Measurements from ENCODE around the gene GPR18.
A peak's percentile ranks its signal among the peaks of the same experiment; 100 is the strongest.

GPR18 gene

DNA sequence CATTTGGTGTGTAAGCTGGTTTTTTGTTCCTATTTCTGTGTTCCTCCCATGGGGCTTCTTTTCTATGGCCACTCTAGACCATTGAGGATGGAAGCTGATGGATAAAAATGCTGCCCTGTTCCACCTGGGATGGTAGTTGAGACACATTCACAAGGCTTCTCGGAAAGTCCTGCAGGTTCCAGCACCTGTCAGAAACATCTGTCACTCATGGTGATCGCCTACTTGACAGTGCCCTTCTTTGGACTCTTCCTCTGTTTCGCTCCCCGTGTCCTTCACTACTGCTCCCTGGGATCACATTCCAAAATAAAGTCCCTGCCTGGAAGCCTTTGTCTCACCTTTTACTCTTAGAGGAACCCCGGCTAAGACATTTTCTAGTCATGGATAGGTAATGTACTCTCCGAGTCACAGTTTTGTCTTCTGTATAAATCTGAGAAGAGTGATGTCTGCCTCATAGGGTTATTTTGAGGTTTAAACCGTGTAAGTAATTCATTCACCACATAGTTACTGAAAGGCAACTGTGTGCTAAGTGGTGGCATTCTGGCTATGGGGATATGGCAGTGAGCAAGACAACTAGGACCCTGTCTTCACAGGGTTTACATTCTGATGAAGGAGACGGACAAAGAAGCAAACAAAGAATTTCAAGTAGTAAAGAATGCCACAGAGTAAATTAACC, 36.5 kb downstream of the GPR18 start:
- Histone ChIP-seq H4K20me1 (ENCODE audit: low read depth, low read length) (peaks cover 27% of the 10 kb centered on the region), H3K9me2 (replicated peaks; ENCODE audit: insufficient read depth, low read length) (no peaks in the 10 kb centered on the region), H3K36me3 (ENCODE audit: low read length) (peaks cover 16% of the 10 kb centered on the region; the same call in 1 of the 2 replicates), H3F3A (ENCODE audit: insufficient read depth) (peaks cover 4% of the 10 kb centered on the region; the same call in 1 of the 2 replicates), H3K79me2 (ENCODE audit: insufficient read depth, low read length) (peaks cover 79% of the 10 kb centered on the region), H3K27me3 (ENCODE audit: low read length) (no peaks in the 10 kb centered on the region), H3K4me3 (ENCODE audit: insufficient read depth, low read length, poor library complexity, severe bottlenecking) (no peak overlapping the region), H3K4me2 (ENCODE audit: low read depth, low read length, poor library complexity, severe bottlenecking) (no peak overlapping the region), H3K27ac (ENCODE audit: low read depth, low read length) (no peak overlapping the region), H2AFZ (ENCODE audit: low read depth, low read length, severe bottlenecking) (no peak overlapping the region), H3K9me3 (ENCODE audit: insufficient read depth, low read length) (no peaks in the 10 kb centered on the region), H3K9ac (ENCODE audit: low read length) (no peak overlapping the region)
- TF ChIP-seq, protein P1, sequence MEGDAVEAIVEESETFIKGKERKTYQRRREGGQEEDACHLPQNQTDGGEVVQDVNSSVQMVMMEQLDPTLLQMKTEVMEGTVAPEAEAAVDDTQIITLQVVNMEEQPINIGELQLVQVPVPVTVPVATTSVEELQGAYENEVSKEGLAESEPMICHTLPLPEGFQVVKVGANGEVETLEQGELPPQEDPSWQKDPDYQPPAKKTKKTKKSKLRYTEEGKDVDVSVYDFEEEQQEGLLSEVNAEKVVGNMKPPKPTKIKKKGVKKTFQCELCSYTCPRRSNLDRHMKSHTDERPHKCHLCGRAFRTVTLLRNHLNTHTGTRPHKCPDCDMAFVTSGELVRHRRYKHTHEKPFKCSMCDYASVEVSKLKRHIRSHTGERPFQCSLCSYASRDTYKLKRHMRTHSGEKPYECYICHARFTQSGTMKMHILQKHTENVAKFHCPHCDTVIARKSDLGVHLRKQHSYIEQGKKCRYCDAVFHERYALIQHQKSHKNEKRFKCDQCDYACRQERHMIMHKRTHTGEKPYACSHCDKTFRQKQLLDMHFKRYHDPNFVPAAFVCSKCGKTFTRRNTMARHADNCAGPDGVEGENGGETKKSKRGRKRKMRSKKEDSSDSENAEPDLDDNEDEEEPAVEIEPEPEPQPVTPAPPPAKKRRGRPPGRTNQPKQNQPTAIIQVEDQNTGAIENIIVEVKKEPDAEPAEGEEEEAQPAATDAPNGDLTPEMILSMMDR (IDR thresholded peaks at IDR 0.05; ENCODE audit: insufficient read depth, low read length, poor library complexity, severe bottlenecking) = no peak
- no peak for TF ChIP-seq EZH2phosphoT487 (conservative IDR thresholded peaks at IDR 0.05; ENCODE audit: low read length)

DNA sequence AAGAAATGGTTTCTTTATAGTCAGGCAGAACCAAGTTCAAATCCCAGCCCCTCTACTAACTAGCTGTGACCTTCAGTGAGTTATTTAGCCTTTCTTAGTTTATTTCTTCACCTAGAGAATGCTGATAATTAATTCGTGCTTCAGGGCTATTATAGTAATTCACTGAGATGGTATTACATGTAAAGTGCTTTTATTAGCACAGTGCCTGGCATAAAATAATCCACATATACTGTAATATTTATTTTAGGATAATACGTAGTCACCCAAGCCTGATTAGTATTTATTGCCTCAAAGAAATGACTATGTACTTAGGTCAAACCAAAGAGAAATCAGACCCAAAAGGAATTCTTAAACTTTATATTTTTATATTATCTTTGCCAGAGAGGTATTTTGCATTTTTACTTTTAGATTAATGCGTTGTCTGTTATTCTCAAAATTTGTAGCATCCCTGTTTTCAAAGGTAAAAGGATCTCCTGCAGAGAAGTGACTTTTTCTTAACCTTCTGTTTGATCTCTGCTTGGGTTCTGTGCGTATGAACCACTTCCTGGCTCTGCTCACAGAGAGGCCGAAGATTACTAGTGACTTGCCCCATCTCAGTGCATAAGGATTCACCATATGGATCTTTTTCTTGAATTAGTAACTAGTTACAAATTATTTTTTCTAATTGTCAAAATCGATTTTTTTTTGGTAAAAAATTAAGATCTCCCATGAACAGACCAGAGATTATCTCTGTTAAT, 37.8 kb downstream of the GPR18 start:
- no peaks in the 10 kb centered on the region for H3K27me3 ChIP-seq (ENCODE audit: low read length)
- peaks cover 25% of the 10 kb centered on the region for H4K20me1 ChIP-seq (ENCODE audit: low read depth, low read length)
- no peak overlapping the region for H2AFZ ChIP-seq (ENCODE audit: low read depth, low read length, severe bottlenecking)
- H3K9me3 ChIP-seq (ENCODE audit: insufficient read depth, low read length) = no peaks in the 10 kb centered on the region
- H3K36me3 ChIP-seq (ENCODE audit: low read length) = peaks cover 16% of the 10 kb centered on the region; the same call in 1 of the 2 replicates
- H3K27ac ChIP-seq (ENCODE audit: low read depth, low read length) = no peak overlapping the region
- no peaks in the 10 kb centered on the region for H3K9me2 ChIP-seq (replicated peaks; ENCODE audit: insufficient read depth, low read length)
- no peak overlapping the region for H3K4me3 ChIP-seq (ENCODE audit: insufficient read depth, low read length, poor library complexity, severe bottlenecking)
- TF ChIP-seq EZH2phosphoT487 (conservative IDR thresholded peaks at IDR 0.05; ENCODE audit: low read length) = no peak
- TF ChIP-seq, protein P1 (IDR thresholded peaks at IDR 0.05; ENCODE audit: insufficient read depth, low read length, poor library complexity, severe bottlenecking) = no peak
- peak overlapping the region; percentile 24 for H3K4me2 ChIP-seq (ENCODE audit: low read depth, low read length, poor library complexity, severe bottlenecking)
- peaks cover 80% of the 10 kb centered on the region for H3K79me2 ChIP-seq (ENCODE audit: insufficient read depth, low read length)
- H3K9ac ChIP-seq (ENCODE audit: low read length) = no peak overlapping the region
- peaks cover 4% of the 10 kb centered on the region; the same call in 1 of the 2 replicates for H3F3A ChIP-seq (ENCODE audit: insufficient read depth)

DNA sequence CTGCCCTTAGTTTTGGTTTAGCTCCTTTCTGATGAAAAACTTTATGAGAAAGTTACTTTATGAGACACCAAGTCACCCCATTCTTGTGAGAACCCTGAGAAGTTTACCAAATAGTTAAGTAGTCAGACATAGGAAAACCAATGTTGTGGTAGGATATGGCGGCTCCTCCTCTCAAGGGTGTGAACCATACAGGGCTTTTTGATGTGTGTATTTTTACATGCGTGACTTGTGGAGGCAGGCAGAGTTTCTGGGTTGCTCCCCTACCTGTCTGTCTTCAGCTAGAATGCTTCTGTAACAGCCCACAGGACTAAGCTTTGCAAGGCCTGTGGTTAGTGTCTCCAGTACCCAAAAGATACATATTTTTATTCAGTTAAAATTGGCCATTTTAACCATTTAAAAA, 39.2 kb downstream of the GPR18 start:
- H3K9me2 ChIP-seq (replicated peaks; ENCODE audit: insufficient read depth, low read length) = no peaks in the 10 kb centered on the region
- peaks cover 16% of the 10 kb centered on the region; the same call in 1 of the 2 replicates for H3K36me3 ChIP-seq (ENCODE audit: low read length)
- peaks cover 4% of the 10 kb centered on the region; the same call in 1 of the 2 replicates for H3F3A ChIP-seq (ENCODE audit: insufficient read depth)
- no peak overlapping the region for H2AFZ ChIP-seq (ENCODE audit: low read depth, low read length, severe bottlenecking)
- no peaks in the 10 kb centered on the region for H3K9me3 ChIP-seq (ENCODE audit: insufficient read depth, low read length)
- peaks cover 82% of the 10 kb centered on the region for H3K79me2 ChIP-seq (ENCODE audit: insufficient read depth, low read length)
- no peak overlapping the region for H3K27ac ChIP-seq (ENCODE audit: low read depth, low read length)
- TF ChIP-seq, protein P1 (IDR thresholded peaks at IDR 0.05; ENCODE audit: insufficient read depth, low read length, poor library complexity, severe bottlenecking) = no peak
- TF ChIP-seq EZH2phosphoT487 (conservative IDR thresholded peaks at IDR 0.05; ENCODE audit: low read length) = no peak
- H3K4me3 ChIP-seq (ENCODE audit: insufficient read depth, low read length, poor library complexity, severe bottlenecking) = no peak overlapping the region
- no peak overlapping the region for H3K4me2 ChIP-seq (ENCODE audit: low read depth, low read length, poor library complexity, severe bottlenecking)
- H4K20me1 ChIP-seq (ENCODE audit: low read depth, low read length) = peaks cover 21% of the 10 kb centered on the region
- H3K9ac ChIP-seq (ENCODE audit: low read length) = no peak overlapping the region
- H3K27me3 ChIP-seq (ENCODE audit: low read length) = no peaks in the 10 kb centered on the region
